Measurements from ENCODE around the gene PHAX.
"Not testable (repeated sequence)": the region's sequence is repeated elsewhere in the genome, so short reads cannot be mapped to it uniquely, and the experiment has no call there.

The PHAX gene

GRCh38 chr5:126624534-126624933, 23.8 kb downstream of the PHAX start:
- no peak for DNase-seq
- Mint-ChIP-seq H3K4me3 (no peak overlapping the region), H3K4me1 (peaks cover 8% of the 10 kb centered on the region), H3K27me3 (no peaks in the 10 kb centered on the region), H3K27ac (no peak overlapping the region), H3K9me3 (no peaks in the 10 kb centered on the region), H3K36me3 (peaks cover 24% of the 10 kb centered on the region)
- CTCF ChIA-PET, result no interaction called here

GRCh38 chr5:126628102-126628501, 27.4 kb downstream of the PHAX start:
- no peak overlapping the region for H3K27ac Mint-ChIP-seq
- no peak for DNase-seq
- H3K36me3 Mint-ChIP-seq, result peaks cover 20% of the 10 kb centered on the region
- no peaks in the 10 kb centered on the region for H3K27me3 Mint-ChIP-seq
- CTCF ChIA-PET, result no interaction called here
- H3K4me3 Mint-ChIP-seq, result no peak overlapping the region
- no peaks in the 10 kb centered on the region for H3K9me3 Mint-ChIP-seq
- peaks cover 8% of the 10 kb centered on the region for H3K4me1 Mint-ChIP-seq

GRCh38 chr5:126631920-126632319, 31.2 kb downstream of the PHAX start:
- no peak overlapping the region for H3K27ac Mint-ChIP-seq
- no peak overlapping the region for H3K4me3 Mint-ChIP-seq
- CTCF ChIA-PET, result no interaction called here
- H3K9me3 Mint-ChIP-seq, result no peaks in the 10 kb centered on the region
- DNase-seq, result no peak
- H3K27me3 Mint-ChIP-seq, result no peaks in the 10 kb centered on the region
- H3K36me3 Mint-ChIP-seq, result no peaks in the 10 kb centered on the region
- no peaks in the 10 kb centered on the region for H3K4me1 Mint-ChIP-seq

- H3K27me3 Mint-ChIP-seq, result no peaks in the 10 kb centered on the region
- no peaks in the 10 kb centered on the region for H3K4me1 Mint-ChIP-seq
- H3K9me3 Mint-ChIP-seq, result no peaks in the 10 kb centered on the region
- CTCF ChIA-PET, result no interaction called here
- no peak for DNase-seq
- H3K27ac Mint-ChIP-seq, result no peak overlapping the region
- no peaks in the 10 kb centered on the region for H3K36me3 Mint-ChIP-seq
- no peak overlapping the region for H3K4me3 Mint-ChIP-seq
Observed at GRCh38 chr5:126633552-126633951, 32.8 kb downstream of the PHAX start.

GRCh38 chr5:126635585-126635984, 34.8 kb downstream of the PHAX start:
- Mint-ChIP-seq H3K36me3 (no peaks in the 10 kb centered on the region), H3K4me3 (no peak overlapping the region), H3K27me3 (no peaks in the 10 kb centered on the region), H3K9me3 (no peaks in the 10 kb centered on the region), H3K27ac (no peak overlapping the region), H3K4me1 (no peaks in the 10 kb centered on the region)
- CTCF ChIA-PET, result no interaction called here
- DNase-seq, result no peak

- DNase-seq, result no peak
Observed at GRCh38 chr5:126636956-126637355, 36.2 kb downstream of the PHAX start.

GRCh38 chr5:126640866-126641265, 40.1 kb downstream of the PHAX start:
- Mint-ChIP-seq H3K27me3 (peaks cover 6% of the 10 kb centered on the region), H3K4me3 (no peak overlapping the region), H3K4me1 (no peaks in the 10 kb centered on the region), H3K36me3 (no peaks in the 10 kb centered on the region), H3K9me3 (peaks cover 5% of the 10 kb centered on the region), H3K27ac (no peak overlapping the region)
- no peak for DNase-seq
- CTCF ChIA-PET, result no interaction called here

More at GRCh38 chr5:126636956-126637355, 36.2 kb downstream of the PHAX start:
- Mint-ChIP-seq H3K27ac (no peak overlapping the region), H3K4me3 (no peak overlapping the region), H3K27me3 (no peaks in the 10 kb centered on the region), H3K9me3 (no peaks in the 10 kb centered on the region), H3K4me1 (no peaks in the 10 kb centered on the region), H3K36me3 (no peaks in the 10 kb centered on the region)
- CTCF ChIA-PET, result no interaction called here

GRCh38 chr5:126641387-126641786, 40.6 kb downstream of the PHAX start:
- Mint-ChIP-seq H3K27ac (no peak overlapping the region), H3K27me3 (peaks cover 6% of the 10 kb centered on the region), H3K9me3 (peaks cover 5% of the 10 kb centered on the region), H3K4me1 (no peaks in the 10 kb centered on the region), H3K36me3 (no peaks in the 10 kb centered on the region), H3K4me3 (no peak overlapping the region)
- no peak for DNase-seq
- CTCF ChIA-PET, result no interaction called here

- H3K27me3 Mint-ChIP-seq, result peaks cover 10% of the 10 kb centered on the region
- CTCF ChIA-PET, result no interaction called here
- H3K4me3 Mint-ChIP-seq, result no peak overlapping the region
- H3K36me3 Mint-ChIP-seq, result no peaks in the 10 kb centered on the region
- no peak overlapping the region for H3K27ac Mint-ChIP-seq
- peaks cover 5% of the 10 kb centered on the region for H3K9me3 Mint-ChIP-seq
- no peak for DNase-seq
- no peaks in the 10 kb centered on the region for H3K4me1 Mint-ChIP-seq
Observed at GRCh38 chr5:126645132-126645531, 44.4 kb downstream of the PHAX start.

- peaks cover 16% of the 10 kb centered on the region for H3K27me3 Mint-ChIP-seq
- no peak overlapping the region for H3K4me3 Mint-ChIP-seq
- H3K4me1 Mint-ChIP-seq, result no peaks in the 10 kb centered on the region
- CTCF ChIA-PET, result interaction anchor here (0.6 kb wide), 1 partner anchor 27 kb away, joined by 3 read pairs; no protein-coding TSS in a partner anchor
- H3K36me3 Mint-ChIP-seq, result no peaks in the 10 kb centered on the region
- no peak for DNase-seq
- H3K27ac Mint-ChIP-seq, result no peak overlapping the region
- H3K9me3 Mint-ChIP-seq, result peaks cover 5% of the 10 kb centered on the region
Observed at GRCh38 chr5:126647071-126647470, 46.3 kb downstream of the PHAX start.

GRCh38 chr5:126648471-126648870, 47.7 kb downstream of the PHAX start:
- Mint-ChIP-seq H3K9me3 (peaks cover 5% of the 10 kb centered on the region), H3K4me1 (no peaks in the 10 kb centered on the region), H3K27ac (no peak overlapping the region), H3K27me3 (peaks cover 16% of the 10 kb centered on the region), H3K4me3 (no peak overlapping the region), H3K36me3 (no peaks in the 10 kb centered on the region)
- CTCF ChIA-PET, result no interaction called here
- DNase-seq, result no peak

GRCh38 chr5:126649057-126649456, 48.3 kb downstream of the PHAX start:
- peaks cover 16% of the 10 kb centered on the region for H3K27me3 Mint-ChIP-seq
- not testable (repeated sequence) for H3K36me3 Mint-ChIP-seq, H3K9me3 Mint-ChIP-seq, H3K27ac Mint-ChIP-seq, H3K4me3 Mint-ChIP-seq, DNase-seq, H3K4me1 Mint-ChIP-seq
- CTCF ChIA-PET, result interaction anchor here (0.5 kb wide), 1 partner anchor 710 kb away, joined by 3 read pairs; no protein-coding TSS in a partner anchor

GRCh38 chr5:126649709-126650108, 49.0 kb downstream of the PHAX start:
- H3K9me3 Mint-ChIP-seq, H3K4me3 Mint-ChIP-seq, H3K36me3 Mint-ChIP-seq, DNase-seq, H3K27ac Mint-ChIP-seq, H3K4me1 Mint-ChIP-seq: not testable (repeated sequence)
- CTCF ChIA-PET, result interaction anchor here (0.9 kb wide), 1 partner anchor 202 kb away, joined by 3 read pairs; no protein-coding TSS in a partner anchor
- peaks cover 11% of the 10 kb centered on the region for H3K27me3 Mint-ChIP-seq

GRCh38 chr5:126650463-126650862, 49.7 kb downstream of the PHAX start:
- H3K4me1 Mint-ChIP-seq, result no peaks in the 10 kb centered on the region
- H3K27me3 Mint-ChIP-seq, result peaks cover 10% of the 10 kb centered on the region
- H3K27ac Mint-ChIP-seq, result no peak overlapping the region
- no peaks in the 10 kb centered on the region for H3K36me3 Mint-ChIP-seq
- no peak for DNase-seq
- CTCF ChIA-PET, result interaction anchor here (0.9 kb wide), 1 partner anchor 201 kb away, joined by 3 read pairs; no protein-coding TSS in a partner anchor
- no peak overlapping the region for H3K4me3 Mint-ChIP-seq
- peaks cover 1% of the 10 kb centered on the region for H3K9me3 Mint-ChIP-seq

- Mint-ChIP-seq H3K9me3 (no peaks in the 10 kb centered on the region), H3K4me1 (no peaks in the 10 kb centered on the region), H3K36me3 (no peaks in the 10 kb centered on the region), H3K27me3 (peaks cover 10% of the 10 kb centered on the region), H3K4me3 (no peak overlapping the region), H3K27ac (no peak overlapping the region)
- no peak for DNase-seq
- CTCF ChIA-PET, result interaction anchor here (1.3 to 1.6 kb wide), 2 partner anchors 129 to 297 kb away, joined by 3 to 4 read pairs; no protein-coding TSS in a partner anchor
Observed at GRCh38 chr5:126651013-126651577, 50.3 kb downstream of the PHAX start.

Measured in activated naive CD4-positive, alpha-beta T cell treated with anti-CD3 and anti-CD28 coated beads, Interleukin-2, amount 10 ng/mL, durations not matched to agents 7 days and 5 days (primary cell).